Activated CD8-positive, alpha-beta memory T cell treated with anti-CD3 and anti-CD28 coated beads, Interleukin-2, amount 50 U/mL, for 24 hours (primary cell): Measurements from ENCODE around the gene SLC15A1.
"Not testable (repeated sequence)": the region's sequence is repeated elsewhere in the genome, so short reads cannot be mapped to it uniquely, and the experiment has no call there.

Experiments used
- DNase-seq: peaks from one replicate; pipeline ENCODE4 v3.0.0-alpha.2; 2020; ENCODE audit errors: extremely low read depth

Gene SLC15A1

DNA sequence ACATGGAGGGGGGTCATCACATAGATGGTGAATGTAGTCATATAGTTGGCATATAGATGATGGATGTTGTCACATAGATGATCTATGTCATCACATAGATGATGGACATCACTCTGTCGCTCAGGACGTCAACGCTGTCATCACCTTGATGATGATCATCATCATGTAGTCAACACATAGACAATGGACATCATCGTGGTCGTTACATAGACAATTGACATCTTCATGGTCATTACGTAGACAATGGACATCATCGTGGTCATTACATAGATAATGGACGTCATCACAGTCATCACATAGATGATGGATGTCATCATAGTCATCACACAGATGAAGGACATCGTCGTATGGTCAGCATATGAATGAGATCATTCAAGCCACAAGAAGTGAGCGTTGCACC, 28.6 kb upstream of the SLC15A1 start:
- no peak for DNase-seq

DNA sequence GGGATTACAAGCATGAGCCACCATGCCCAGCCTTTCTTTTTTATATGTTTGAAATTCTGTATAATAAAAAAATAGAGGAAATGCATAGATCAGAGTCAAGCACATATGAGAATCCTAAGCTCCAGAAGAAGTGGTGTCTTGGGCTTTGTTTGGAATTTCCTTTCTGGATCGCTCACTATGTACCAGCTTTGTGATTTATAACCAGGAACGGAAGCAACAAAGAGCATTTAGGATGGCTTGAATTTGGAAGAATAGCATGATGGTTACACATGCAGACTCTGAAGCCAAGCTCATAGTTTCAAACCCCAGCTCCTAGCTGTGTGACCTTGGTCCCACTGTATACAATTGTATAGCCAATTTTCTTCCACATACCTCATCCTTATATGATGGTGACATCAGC, 28.0 kb upstream of the SLC15A1 start:
- no peak for DNase-seq

GRCh38 chr13:98779695-98780094, 27.2 kb upstream of the SLC15A1 start:
- no peak for DNase-seq

DNA sequence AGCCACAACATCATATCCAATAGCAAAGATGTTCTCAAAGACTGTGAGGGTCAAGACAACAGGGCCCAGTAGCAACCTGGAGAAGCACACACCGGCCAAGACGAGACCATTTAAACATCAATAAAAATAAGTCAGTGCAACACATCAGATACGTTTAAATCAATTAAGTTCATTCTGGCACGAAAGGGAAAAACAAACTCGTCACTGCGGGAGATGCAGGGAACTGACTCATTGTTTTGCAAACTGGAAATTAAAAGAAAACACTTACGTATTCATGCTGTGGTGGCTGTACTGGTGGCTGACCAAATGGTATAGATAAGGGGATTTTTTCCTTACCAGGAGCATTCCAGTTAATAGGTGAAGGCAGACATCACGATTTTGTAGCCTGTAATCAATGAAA, 26.3 kb upstream of the SLC15A1 start:
- DNase-seq, result no peak

- DNase-seq, result no peak
Observed at GRCh38 chr13:98776644-98777043, 24.2 kb upstream of the SLC15A1 start.

GRCh38 chr13:98775844-98776598, 23.5 kb upstream of the SLC15A1 start:
- DNase-seq, result no peak

DNA sequence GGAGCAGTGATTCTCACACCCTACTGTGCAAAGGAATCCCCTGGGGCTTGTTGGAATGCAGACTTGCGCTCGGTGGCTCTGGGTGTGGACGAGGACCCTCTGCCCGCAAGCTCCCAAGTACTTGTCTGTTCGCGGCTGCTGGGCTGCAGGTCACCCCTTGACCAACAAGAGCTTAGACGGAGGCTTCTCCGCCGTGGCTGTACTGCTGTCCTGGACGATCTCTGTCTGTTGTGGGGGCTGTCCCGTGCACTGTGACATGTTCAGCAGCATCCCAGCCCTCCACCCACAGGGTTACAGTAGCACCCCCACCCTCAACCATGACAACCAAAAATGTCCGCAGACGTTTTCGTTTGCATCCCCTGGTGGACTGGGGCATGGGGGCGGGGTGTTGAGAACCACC, 22.9 kb upstream of the SLC15A1 start:
- DNase-seq, result no peak

- DNase-seq, result no peak
Observed at GRCh38 chr13:98774776-98775175, 22.3 kb upstream of the SLC15A1 start.

GRCh38 chr13:98773921-98774320, 21.4 kb upstream of the SLC15A1 start:
- DNase-seq, result no peak

DNA sequence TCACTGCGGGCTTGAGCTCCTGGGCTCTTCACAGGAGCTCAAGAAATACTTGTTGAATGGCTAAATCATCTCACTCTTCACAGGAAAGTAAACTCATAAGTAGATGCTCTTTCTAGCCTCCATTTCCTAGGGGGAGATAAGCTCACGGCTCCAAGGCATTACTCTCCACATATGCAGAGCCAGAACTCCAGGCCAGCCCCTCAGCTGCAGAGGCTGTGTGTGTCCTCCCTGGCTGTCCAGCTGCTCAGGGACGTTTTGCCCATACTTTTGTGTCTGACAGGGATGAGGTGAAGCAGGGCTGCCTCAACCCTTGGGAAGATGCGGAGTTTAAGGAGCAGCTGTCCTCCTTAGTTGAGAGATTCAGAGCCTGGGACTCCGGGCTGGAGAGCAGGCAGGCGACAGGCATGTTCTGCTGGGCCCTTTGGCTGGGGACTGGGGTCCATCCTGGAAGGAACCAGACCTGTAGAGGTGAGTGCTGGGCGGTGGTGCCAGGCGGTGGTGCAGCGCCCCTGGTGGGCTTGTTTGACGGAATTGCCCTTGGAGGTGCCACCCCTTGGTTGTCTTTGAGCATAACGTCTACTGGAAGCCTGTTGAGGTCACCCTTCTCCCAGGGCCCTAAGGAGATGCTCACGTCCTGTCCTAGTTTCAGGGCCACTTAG, 20.5 kb upstream of the SLC15A1 start:
- no peak for DNase-seq

GRCh38 chr13:98771838-98772611, 19.6 kb upstream of the SLC15A1 start:
- no peak for DNase-seq

- DNase-seq, result no peak
Observed at GRCh38 chr13:98769736-98770135, 17.3 kb upstream of the SLC15A1 start.

DNA sequence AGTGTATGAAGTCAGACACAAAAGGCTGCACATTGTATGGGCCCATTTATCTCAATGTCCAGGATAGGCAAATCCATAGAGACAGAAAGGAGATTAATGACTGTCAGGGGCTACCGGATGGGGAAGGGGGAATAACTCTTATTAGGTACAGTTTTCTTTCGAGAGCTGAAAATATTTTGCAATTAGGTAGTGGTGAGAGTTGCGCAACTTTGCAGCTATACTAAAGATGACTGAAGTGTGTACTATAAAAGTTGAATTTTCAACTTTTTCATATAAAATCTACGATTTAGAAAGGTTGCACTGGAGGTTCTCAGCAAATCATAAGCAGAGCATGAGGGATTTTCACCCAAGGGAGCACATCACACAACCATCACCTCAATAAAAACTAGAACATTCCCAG, 16.1 kb upstream of the SLC15A1 start:
- DNase-seq, result no peak

DNA sequence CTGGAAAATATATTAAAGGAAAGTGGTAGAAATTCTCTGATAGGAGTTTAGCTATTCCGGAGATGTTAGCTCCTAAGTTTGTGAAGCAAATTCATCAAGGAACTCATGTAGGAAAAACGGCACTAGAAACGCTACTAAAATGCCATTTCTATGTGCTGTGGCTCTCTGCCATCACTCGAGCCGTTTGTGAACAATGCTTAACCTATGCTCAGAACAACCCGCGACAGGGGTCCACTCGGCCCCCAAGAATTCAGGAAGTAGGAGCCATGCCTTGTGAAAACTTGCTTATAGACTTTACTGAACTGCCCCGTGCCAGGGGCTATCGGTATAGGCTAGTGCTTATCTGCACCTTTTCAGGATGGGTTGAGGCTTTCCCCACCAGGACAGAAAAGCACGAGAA, 14.2 kb upstream of the SLC15A1 start:
- no peak for DNase-seq

DNA sequence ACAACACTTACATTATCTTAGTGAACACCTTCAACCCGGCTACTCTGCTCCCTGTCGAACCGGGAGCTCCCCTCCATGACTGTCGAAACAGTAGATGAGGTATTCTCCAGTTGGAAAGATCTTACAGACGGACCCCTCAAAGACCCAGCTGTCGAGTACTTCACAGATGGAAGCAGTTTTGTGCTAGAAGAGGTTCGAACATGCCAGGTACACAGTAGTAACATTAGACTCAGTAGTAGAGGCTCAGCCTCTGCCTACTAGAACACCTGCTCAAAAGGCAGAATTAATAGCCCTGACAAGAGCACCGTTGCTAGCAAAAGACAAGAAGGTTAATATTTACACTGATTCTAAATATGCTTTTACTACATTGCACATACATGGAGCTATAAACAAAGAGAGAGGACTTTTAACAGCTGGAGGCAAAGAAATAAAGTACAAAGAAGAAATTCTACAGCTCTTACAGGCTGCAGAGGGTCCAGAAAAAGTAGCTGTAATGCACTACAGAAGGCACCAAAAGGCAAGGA, 13.6 kb upstream of the SLC15A1 start:
- DNase-seq, result no peak

DNA sequence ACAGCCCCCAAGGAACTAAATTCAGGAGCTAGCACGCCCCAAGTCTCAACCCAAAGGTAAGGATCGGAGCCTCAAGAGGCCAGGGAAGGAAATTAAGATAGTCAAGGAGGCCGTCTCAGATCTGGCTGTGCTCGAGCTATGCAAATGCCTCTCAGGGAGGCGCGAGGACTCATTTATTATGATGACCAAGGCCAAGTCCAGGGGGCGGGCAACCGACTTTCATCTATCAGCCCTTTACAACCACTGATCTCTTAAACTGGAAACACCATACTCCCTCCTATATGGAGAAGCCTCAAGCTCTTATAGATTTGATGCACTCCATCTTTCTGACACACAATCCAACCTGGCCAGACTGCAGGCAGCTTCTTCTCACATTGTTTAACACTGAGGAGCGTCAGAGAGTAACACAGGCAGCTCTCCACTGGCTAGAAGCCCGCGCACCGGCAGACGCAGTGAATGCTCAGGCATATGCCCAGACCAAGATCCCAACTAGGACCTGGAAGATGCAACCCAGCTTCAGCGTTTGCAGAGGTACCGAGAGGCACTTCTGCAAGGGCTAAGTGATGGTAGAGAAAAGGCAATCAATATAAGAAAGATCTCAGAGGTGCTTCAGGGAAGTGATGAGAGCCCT, 9.6 kb upstream of the SLC15A1 start:
- DNase-seq, result no peak

DNA sequence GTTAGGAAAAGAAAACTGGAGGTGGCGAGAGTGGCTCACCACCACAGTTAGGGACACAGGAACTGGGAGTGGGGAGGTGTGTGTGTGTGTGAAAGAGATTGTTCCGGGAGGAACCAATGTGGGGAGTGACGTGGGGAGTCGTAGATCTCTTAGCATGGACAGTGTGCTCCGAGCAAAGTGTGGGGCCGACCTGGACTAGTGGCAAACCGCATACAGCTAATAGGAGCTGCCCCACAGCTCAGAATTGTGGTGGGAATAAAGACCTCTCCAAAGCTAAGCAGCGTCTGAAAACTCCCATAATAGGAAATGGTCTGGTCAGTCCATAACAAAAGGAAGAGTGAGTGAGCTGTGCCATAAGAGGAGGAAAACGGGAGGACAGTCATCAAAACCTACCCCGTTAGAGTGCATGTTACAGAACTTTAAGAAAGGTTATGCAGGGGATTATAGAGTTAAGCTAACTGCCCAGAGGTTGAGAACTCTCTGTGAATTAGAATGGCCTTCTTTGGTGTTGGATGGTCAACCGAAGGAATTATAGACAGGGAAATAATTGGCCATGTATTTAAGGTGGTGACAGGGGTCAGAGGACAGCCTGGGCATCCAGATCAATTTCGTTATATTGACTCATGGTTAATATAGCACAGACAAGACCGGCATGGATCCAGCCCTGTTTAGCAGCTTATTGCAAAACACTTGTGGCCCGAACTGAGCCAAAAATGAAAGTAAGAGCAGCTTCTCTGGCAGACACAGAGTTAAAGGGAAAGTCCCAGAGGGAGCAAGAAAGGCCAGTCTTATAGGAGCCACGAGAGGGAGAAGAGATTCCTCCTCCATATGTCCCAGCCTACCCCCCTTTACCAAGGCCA, 8.9 kb upstream of the SLC15A1 start:
- DNase-seq, result no peak

GRCh38 chr13:98755729-98756128, 3.3 kb upstream of the SLC15A1 start:
- DNase-seq, result no peak

DNA sequence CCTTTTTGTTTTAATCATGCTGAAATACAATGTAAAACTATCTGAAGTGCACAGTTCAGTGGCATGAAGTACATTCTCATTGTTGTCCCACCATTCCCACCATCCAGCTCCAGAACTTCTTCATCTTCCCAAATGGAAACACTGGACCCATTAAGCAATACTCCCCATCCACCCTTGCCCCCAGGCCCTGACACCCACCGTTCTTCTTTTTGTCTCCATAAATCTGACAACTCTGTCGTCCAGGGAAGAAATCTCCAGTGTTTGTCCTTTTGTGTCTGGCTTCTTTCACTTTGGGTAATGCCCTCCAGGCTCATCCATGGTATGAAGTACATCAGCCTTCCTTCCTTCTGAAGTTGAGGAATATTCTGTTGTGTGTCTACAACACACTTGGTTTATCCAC, 2.6 kb upstream of the SLC15A1 start:
- no peak for DNase-seq

- DNase-seq, result not testable (repeated sequence)
Observed at GRCh38 chr13:98754468-98754867, 2.0 kb upstream of the SLC15A1 start.

DNA sequence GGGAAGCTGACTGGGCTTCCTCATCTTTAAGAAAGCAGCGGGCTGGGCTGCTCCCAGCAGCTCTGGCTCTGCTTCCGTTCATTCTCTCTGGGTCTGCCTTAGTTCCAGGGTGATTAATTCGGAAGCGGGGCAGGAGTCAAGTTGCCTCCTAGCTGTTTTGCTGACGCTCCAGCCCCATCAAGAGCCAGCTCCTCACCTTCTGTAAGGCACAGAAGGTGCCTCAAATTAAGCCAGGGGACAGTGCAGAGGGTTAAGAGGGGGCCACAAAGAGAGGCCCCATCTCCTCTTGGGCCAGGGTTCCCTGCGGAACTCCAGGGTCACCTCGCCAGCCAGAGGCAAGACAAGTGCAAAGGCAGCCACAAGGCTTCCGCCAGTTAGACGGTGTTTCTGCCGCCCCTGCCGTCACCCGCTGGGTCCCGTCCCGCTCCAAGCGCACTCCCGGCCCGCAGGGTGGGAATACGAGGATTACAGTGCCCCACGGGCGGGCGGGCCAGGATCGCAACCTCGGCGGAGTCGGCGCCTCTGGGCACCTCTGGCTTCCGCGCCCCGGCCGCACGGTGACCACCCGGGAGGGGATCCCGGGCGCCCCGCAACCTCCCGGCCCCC, 508 bp downstream of the SLC15A1 start:
- no peak for DNase-seq
